WTC11 (cell line): ENCODE data around the gene SOCS1.

Experiments used
- CREM ChIP-seq: sonication (generic); formaldehyde crosslinking; IDR thresholded peaks from 2 replicates; pipeline ENCODE4 v1.8.1; 2022; ENCODE audit warnings: mild to moderate bottlenecking, missing genetic modification reagents, moderate library complexity
- FOXJ3 ChIP-seq: sonication (generic); formaldehyde crosslinking; IDR thresholded peaks from 2 replicates; pipeline ENCODE4 v1.9.0; 2021; ENCODE audit warnings: missing genetic modification reagents, mild to moderate bottlenecking, borderline replicate concordance
- SMAD3 ChIP-seq: sonication (generic); formaldehyde crosslinking; IDR thresholded peaks from 2 replicates; pipeline ENCODE4 v1.8.0; 2022; ENCODE audit warnings: missing genetic modification reagents, mild to moderate bottlenecking, borderline replicate concordance
- ZNF416 ChIP-seq: fragments of 250-450 bp; sonication (Bioruptor Pico); IDR thresholded peaks from 2 replicates; pipeline ENCODE4 v1.9.0; 2021; ENCODE audit warnings: mild to moderate bottlenecking, inconsistent platforms
- TF ChIP-seq, protein P1 (sequence below): fragments of 200-600 bp; IDR thresholded peaks from 2 replicates; pipeline ENCODE4 v1.8.0; 2022; ENCODE audit warnings: antibody characterized with exemption
- TF ChIP-seq, protein P2 (sequence below): fragments of 250-450 bp; sonication (Bioruptor Pico); IDR thresholded peaks from 2 replicates; pipeline ENCODE4 v1.9.0; 2021; ENCODE audit warnings: mild to moderate bottlenecking
- TF ChIP-seq, protein P3 (sequence below): sonication (generic); formaldehyde crosslinking; conservative IDR thresholded peaks from 2 replicates; pipeline ENCODE4 v1.8.1; 2023; ENCODE audit warnings: mild to moderate bottlenecking, low read depth, missing genetic modification reagents, moderate library complexity

DNA sequence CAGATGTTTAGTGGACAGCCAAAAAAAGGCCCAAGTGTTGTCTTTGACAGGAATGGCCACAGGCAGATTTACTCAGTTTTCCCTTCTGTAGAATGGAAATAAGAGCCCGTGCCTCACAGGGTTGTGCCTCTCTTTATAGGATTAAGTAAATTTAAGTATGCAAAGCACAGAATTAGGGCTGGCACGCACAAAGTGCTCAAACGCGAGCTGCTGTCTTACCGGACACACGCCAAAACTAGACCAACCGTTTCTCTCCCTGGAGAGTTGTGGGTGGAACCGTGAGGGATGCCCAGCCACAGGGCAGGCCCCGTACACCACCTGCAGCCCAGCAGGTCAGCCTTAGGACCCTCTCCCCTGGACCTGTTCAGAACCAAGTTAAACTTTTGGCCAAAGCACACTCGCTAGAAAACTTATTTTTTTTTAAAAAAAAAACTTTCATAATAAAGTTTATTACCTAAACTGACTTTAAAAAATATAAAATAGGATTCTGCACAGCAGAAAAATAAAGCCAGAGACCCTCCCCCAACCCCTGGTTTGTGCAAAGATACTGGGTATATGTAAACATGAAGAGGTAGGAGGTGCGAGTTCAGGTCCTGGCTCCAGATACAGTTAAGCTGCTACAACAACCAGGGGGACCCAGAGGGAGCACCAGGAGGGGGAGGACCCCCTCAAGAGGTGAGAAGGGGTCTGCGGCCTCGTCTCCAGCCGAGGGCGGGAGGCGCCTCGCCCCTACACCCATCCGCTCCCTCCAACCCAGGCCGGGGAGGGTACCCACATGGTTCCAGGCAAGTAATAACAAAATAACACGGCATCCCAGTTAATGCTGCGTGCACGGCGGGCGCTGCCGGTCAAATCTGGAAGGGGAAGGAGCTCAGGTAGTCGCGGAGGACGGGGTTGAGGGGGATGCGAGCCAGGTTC lies 1.8 kb downstream of the SOCS1 start:
- TF ChIP-seq, protein P1, sequence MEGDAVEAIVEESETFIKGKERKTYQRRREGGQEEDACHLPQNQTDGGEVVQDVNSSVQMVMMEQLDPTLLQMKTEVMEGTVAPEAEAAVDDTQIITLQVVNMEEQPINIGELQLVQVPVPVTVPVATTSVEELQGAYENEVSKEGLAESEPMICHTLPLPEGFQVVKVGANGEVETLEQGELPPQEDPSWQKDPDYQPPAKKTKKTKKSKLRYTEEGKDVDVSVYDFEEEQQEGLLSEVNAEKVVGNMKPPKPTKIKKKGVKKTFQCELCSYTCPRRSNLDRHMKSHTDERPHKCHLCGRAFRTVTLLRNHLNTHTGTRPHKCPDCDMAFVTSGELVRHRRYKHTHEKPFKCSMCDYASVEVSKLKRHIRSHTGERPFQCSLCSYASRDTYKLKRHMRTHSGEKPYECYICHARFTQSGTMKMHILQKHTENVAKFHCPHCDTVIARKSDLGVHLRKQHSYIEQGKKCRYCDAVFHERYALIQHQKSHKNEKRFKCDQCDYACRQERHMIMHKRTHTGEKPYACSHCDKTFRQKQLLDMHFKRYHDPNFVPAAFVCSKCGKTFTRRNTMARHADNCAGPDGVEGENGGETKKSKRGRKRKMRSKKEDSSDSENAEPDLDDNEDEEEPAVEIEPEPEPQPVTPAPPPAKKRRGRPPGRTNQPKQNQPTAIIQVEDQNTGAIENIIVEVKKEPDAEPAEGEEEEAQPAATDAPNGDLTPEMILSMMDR = no peak
- TF ChIP-seq SMAD3 (CRISPR knock-in tag) = no peak
- TF ChIP-seq, protein P2, sequence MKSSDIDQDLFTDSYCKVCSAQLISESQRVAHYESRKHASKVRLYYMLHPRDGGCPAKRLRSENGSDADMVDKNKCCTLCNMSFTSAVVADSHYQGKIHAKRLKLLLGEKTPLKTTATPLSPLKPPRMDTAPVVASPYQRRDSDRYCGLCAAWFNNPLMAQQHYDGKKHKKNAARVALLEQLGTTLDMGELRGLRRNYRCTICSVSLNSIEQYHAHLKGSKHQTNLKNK = no peak
- TF ChIP-seq, protein P3, sequence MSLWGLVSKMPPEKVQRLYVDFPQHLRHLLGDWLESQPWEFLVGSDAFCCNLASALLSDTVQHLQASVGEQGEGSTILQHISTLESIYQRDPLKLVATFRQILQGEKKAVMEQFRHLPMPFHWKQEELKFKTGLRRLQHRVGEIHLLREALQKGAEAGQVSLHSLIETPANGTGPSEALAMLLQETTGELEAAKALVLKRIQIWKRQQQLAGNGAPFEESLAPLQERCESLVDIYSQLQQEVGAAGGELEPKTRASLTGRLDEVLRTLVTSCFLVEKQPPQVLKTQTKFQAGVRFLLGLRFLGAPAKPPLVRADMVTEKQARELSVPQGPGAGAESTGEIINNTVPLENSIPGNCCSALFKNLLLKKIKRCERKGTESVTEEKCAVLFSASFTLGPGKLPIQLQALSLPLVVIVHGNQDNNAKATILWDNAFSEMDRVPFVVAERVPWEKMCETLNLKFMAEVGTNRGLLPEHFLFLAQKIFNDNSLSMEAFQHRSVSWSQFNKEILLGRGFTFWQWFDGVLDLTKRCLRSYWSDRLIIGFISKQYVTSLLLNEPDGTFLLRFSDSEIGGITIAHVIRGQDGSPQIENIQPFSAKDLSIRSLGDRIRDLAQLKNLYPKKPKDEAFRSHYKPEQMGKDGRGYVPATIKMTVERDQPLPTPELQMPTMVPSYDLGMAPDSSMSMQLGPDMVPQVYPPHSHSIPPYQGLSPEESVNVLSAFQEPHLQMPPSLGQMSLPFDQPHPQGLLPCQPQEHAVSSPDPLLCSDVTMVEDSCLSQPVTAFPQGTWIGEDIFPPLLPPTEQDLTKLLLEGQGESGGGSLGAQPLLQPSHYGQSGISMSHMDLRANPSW (CRISPR knock-in tag) = no peak
- TF ChIP-seq ZNF416 = no peak
- TF ChIP-seq FOXJ3 (CRISPR knock-in tag) = no peak
- no peak for TF ChIP-seq CREM
